ENCODE data around the gene RGL2.
"Not testable (repeated sequence)": the region's sequence is repeated elsewhere in the genome, so short reads cannot be mapped to it uniquely, and the experiment has no call there.

Gene RGL2

DNA sequence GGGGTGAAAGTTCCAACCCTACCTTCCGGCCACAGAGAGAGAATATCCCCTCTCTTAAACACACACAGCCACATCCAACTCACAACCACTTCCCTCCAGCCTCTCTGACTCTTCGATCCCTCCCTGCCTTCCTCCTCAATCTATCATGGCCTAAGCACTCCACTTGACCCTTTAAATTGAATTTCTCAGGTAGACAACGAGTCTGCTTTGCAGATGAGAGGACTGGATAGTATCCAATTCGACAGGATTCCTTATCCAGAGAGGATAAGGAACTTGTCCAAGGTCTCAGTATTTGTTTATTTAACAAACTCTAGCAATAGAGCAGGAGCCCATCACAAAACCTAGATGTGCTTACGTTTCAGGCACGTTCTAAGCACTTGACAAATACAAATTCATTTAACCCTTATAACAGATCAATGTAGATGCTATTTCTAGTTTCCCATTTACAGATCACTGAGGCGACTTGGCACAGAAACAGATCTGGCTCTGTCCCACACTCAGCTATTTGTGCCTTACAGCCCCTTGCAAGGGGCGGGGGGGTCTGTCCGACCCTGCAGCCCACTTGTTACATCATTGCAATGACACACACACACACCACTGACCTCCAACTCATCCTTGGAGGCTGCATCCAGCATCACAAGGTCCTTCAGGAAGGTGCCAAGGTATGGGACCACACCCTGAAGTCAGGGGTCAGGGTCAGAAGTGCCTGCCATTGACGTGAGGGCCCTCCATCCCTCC, 4.5 kb downstream of the RGL2 start:
- no peak for DNase-seq (ENCODE audit: low read depth)

DNA sequence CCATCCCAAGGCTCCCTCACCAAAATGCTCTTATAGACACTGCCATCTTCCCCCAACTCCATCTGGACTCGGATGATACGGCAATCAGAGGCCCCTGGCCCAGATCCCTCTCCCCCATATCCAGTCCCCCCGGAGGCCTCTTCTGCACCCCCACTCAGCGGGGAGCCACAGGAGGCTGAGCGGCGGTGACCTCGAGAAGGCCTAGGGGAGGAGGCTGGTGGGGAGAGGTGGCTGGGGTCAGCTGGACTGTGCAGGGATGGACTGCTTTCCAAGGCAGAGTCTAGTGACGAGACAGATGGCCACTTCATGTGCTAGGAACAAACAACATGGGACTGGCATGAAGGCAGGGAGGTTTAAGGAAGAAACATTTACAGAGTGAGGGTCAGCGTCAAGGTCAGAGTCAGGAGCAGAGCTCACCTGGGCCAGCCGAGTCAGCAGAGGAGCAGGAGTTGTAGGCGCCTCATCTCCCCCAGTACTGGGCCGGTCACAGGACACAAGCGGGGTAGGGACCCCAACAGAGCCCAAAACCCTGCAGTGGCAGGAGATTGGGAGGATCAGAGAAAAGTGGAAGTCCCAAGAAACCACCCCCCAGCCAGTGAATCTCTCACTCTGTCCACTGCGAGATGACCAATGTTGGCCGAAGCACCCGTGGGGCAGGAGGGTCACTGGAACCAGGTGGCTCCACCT, 5.6 kb downstream of the RGL2 start:
- no peak for DNase-seq (ENCODE audit: low read depth)

DNA sequence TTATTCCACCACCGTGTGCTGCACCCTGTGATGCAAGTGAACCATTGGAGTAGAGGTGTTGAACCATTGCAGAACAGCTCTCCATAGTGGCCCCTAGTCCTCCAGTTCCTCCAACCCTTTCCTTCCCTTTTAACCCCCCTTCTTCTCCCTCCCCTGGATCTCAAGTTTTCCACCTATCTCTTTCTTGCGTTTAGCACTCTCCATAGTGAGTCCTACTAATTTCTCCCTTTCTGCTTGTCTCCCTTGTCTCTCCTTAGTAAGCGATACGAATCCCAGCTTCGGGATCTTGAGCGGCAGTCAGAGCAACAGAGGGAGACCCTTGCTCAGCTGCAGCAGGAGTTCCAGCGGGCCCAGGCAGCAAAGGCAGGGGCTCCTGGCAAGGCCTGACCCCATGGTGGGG, 8.3 kb downstream of the RGL2 start:
- DNase-seq (ENCODE audit: low read depth) = no peak

DNA sequence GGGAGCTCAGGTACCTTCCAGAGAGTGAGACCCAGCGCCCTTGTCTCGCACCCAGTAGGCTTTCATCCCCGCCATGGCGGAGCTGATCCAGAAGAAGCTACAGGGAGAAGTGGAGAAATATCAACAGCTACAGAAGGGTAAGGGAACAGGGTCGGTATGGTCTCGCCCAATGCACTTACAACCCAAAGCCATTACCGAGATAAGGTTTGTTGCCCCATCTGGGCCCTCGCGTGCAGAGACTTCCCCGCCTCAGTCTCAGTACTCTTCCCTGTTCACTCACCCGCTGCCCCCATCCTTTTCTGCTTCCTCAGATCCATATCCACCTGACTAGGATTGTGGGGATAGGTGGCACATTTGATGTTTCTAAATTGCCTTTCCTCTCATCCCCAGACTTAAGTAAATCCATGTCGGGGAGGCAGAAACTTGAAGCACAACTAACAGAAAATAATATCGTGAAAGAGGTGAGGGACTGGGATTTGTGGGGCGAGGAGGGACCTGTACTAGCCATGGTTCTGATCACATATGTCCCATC, 8.9 kb downstream of the RGL2 start:
- no peak for DNase-seq (ENCODE audit: low read depth)

DNA sequence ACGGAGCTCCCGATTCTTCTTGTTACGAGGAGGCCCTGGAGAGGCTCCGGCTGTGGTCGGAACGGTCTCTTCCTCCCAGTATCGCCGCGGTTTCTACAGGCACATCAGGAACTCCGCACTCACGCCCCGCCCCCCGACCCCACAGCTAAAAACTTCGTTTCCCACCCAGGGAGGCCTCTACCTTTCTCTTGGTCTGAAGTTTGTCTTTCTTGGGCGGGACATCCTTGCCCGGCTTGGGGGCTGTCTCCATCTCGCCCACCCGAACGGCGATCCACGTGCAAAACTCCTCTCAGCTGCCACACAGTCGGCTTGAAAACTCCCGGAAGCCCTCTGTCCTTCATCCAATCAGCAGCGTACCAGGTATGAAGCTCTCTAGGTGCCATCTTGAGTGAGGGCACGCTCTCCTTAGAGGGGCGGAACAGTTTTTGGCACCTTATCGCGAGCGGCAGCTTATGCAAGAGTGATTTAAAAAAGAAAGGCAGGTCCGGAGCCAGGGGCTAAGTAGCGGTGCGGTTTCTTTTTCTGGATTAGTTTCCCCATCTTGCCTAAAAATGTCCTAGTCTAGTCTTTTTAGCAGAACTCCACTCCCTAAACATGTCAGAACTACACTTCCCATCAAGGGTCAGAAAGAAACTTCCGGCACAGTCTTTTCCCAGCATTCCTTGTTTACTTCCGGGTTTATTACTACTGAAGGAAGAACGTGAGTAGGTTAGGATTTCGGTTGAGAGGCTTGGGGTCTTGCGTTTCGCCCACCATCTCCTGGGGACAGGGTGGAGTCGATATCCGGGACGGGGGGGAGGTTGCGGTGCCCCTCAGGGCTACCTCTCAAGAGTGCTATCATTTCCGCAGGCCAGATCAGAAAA, 9.6 kb downstream of the RGL2 start, which contains the start of the genes PFDN6 and WDR46:
TSS of gene PFDN6 (plus strand) at position 681 of the 863 bp plus-strand sequence. CDS start 256 bp downstream, outside the sequence.
TSS of gene WDR46 (minus strand) at position 319 of the 863 bp plus-strand sequence. CDS start at position 250, 69 bp downstream.
- DNase-seq (ENCODE audit: low read depth) = peak; percentile 87

DNA sequence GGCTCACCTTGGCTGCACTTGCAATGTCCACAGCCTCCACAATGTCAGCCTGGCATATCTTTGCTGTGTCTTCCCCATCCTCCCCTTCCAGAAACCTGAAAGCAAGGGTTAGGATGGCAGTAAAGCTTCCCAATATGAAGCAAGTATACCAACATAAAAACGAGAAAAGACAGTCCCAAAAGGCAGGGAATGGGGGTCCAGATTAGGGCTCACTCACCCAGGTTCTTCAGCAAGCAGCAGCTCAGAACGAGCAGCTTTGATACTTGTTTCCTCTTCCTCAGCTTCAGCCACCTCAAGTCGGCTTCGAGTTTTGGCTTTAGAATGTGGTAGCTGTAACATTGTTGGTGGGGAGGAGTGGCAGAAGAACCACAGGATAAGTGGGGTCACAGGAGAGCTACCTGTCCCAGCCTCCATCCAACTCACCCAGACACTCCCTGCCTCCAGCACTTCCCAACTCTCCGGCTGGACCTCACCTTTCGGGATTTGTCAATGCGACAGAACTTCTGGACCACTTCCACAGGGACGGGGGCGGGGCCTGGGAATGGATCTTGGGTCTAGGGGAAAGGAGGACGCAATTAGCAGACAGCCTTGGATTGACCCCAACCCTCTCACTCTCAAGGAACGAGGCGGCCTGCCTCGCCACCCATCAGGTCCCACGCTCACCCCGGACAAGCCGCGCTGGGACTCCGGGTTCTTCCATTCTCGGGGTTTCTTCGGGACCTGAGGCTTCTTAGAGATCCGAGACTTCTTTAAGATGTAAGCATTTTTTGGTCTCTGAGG, 10.4 kb downstream of the RGL2 start:
- DNase-seq (ENCODE audit: low read depth) = no peak

DNA sequence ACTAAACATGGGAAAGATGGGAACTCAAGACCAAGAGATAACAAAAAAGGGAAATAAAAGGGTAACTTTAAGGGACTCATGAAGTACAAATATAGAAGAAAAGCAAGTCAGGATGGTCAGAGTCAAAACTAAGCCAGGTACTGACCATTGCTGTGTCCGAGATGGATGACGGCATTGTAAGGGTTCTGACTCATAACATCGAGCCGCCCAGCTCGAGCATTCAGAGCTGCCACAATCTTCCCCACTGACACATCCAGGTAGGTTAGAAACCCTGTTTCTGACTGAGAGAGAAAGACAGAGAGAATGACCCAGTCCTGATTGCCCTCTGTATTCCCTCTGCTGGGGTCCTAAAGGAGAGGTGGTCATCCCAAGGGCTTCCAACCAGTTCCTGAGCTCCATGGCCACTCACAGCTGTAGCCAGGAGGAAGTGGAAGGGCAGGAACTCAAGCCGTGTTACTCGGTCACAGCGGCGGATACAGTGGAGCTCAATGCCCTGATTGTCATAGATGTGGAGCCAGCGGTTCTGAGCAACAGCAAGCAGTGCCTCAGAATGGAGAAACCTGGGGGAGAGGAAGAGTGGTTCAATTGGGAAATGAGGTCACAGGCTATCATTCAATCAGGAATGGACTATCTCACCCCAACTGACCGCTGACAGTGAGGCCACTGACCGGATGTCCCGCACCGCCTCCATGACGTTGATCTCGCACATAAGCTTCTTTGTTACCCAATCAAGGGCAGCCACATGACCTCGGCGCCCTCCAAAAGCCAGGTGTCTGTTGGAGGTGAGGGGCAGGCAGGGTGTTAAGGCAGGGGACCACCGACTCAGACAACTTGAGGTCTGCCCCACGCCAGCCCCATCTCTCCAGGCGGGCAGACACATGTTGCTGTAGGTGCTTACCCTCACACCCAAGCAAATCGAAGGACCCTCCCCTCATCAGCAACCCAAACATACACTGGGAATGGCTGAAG, 11.5 kb downstream of the RGL2 start:
- no peak for DNase-seq (ENCODE audit: low read depth)

DNA sequence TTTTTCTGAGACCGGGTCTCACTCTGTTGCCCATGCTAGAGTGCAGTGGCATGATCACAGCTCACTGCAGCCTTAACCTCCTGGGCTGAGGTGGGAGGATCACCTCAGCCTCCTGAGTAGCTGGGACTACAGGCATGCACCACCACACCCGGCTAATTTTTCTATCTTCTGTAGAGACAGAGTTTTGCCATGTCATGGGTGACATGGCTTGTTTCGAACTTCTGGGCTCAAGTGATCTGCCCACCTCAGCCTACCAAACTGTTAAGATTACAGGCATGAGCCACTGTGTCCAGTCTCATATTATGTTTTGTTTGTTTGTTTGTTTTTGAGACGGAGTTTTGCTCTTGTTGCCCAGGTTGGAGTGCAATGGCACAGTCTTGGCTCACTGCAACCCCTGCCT, 13.5 kb downstream of the RGL2 start:
- not testable (repeated sequence) for DNase-seq (ENCODE audit: low read depth)

DNA sequence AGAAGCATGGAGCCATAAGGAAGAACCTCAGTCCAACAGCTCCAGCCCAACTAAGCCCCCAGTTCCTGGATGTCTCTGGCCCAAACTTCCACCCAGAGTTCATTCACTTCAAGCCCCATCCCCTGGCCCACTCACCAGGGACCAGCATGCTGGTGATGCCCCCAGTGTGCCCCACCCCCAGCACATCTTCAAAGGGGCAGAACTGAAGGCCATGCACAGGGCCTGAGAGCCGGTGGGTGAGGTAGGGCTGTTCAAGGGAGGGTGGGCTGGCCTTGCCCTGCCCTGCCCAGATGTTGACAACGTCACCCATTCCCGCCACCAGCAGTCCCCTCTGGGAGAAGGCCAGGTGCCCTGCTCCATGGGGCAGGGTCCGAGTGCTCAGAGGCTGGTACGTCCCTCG, 18.2 kb downstream of the RGL2 start:
- no peak for DNase-seq (ENCODE audit: low read depth)

DNA sequence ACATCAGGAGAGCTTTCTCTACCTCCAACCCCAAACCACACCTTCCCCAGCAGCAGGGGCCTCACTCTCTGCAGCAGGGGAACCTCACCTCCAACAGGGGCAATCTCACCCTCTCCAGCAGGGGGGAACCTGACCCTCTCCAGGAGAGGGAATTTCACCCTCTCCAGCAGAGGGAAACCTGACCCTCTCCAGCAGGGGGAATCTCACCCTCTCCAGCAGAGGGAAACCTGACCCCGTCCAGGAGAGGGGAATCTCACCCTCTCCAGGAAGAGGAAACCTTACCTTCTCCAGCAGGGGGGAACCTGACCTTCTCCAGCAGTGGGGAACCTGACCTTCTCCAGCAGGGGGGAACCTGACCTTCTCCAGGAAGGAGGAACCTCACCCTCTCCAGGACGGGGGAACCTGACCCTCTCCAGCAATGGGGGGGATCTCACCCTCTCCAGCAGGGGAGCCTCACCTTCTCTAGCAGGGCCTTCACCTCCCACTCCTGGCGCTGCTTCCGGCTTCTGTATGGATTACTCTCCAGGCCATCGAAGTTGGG, 18.7 kb downstream of the RGL2 start:
- DNase-seq (ENCODE audit: low read depth) = no peak

DNA sequence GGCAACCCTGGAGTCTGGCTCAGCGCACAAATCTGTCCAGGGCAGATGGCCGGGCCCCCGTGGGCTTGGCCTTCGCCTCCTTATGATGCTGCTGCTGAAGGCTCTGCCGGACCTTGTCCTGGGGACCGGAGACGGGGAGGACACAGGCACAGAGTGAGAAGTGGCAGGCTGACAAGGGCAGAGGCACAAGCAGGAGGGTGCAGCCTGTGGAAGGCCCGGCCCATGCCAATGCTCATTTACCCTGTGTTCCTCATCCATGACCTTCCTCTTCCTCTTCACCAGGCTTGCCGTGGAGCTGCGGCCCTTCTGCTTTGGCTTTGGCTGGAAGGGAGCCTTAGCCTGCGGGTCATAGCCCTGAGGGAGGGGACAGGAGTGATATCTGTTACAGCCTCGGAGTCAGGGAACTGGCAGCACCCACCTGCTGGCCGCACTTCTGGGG, 19.5 kb downstream of the RGL2 start:
- no peak for DNase-seq (ENCODE audit: low read depth)

DNA sequence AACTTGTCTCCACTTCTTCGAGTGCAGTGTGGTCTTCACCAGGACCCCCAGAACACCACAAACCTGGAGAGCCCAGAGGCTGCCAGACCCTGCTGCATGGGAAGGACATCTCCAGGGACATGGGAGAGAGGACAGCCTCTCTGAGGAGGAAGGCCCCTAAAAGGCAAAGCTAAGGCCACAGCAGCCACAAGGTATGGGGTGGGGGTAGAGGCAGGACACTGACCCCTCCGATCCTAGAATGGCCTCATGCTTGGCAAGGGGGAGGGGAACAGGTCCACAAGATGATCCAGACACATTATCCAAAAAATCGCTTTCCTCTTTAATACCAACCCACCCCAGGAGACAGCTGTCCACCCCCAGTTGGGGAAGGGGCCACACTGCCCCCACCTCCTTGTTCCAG, 19.9 kb downstream of the RGL2 start:
- DNase-seq (ENCODE audit: low read depth) = no peak

DNA sequence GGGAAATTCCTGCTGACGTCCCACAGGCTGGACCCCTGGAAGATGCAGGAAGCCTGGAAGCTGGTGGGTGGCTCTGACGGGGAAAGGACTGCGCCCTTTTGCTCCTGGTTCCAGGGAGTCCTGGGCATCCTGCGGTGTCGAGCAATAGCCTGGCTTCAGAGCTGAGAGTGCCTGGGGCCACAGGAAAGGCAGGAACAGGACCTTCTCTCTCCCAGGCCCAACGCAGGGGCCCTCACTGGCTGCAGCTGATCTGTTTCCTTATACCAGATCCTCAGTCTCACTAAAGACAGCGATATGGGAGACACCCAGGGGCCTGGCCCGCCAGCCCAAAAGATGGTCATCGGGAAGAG, 20.4 kb downstream of the RGL2 start:
- DNase-seq (ENCODE audit: low read depth) = no peak

DNA sequence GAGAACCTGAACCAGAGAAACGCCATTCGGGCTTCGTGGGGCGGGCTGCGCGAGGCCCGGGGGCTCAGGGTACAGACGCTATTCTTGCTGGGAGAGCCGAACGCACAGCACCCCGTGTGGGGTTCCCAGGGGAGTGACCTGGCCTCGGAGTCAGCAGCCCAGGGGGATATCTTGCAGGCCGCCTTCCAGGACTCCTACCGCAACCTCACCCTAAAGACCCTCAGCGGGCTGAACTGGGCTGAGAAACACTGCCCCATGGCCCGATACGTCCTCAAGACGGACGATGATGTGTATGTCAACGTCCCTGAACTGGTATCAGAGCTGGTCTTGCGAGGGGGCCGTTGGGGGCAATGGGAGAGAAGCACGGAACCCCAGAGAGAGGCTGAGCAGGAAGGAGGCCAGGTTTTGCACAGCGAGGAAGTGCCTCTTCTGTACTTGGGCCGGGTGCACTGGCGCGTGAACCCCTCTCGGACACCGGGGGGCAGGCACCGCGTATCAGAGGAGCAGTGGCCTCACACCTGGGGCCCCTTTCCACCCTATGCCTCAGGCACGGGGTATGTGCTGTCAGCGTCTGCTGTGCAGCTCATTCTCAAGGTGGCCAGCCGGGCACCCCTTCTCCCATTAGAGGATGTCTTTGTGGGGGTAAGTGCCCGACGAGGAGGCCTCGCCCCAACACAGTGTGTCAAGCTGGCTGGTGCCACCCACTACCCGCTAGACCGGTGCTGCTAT, 20.9 kb downstream of the RGL2 start:
- no peak for DNase-seq (ENCODE audit: low read depth)

DNA sequence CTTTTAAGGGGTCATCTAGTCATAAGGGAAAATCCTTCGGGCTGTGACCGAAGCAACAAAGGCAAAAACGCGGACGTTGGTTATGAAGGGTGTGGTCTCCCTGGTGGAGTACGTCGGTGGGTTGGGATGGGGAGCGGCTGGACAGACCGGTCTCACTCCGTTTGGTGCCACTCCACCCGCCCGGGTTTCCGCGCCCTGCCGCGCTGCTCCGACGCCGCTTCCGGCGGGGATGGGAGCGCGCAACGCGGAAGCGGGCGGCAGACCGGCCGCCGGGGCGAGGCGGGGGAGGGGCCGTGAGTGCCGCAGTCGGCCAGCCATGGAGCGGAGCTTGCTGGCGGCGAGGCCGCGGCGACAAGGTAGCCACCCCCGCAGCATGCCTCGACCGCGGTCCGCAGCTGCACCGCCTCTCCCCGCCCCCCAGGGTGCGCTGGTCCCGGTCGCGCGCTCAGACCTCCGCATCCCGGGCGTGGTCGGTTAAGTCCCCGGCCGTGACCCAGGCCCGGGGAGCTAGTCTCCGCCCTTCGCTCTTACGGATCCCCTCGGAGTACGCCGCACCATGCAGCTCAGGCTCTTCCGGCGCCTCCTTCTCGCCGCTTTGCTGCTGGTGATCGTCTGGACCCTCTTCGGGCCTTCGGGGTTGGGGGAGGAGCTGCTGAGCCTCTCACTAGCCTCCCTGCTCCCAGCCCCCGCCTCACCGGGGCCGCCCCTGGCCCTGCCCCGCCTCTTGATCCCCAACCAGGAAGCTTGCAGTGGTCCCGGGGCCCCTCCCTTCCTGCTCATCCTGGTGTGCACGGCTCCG, 21.7 kb downstream of the RGL2 start, which contains the start of gene B3GALT4:
TSS of gene B3GALT4 (plus strand) at position 260 of the 799 bp plus-strand sequence. CDS start at position 557, 297 bp downstream.
- DNase-seq (ENCODE audit: low read depth) = no peak

DNA sequence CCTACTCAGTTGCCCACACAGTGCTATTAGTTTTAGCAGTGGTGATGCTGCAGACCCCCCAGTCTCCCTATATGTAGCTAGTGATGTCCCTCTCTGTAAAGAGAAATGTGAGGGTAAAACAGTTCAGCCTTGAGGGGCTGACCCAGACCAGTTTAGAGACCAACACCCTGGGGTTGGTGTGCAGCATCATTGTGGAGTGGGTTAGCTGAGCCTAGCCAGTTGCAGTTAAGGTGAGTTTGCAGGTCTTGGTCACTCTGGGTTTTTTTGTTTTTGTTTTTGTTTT, 22.2 kb downstream of the RGL2 start:
- no peak for DNase-seq (ENCODE audit: low read depth)

DNA sequence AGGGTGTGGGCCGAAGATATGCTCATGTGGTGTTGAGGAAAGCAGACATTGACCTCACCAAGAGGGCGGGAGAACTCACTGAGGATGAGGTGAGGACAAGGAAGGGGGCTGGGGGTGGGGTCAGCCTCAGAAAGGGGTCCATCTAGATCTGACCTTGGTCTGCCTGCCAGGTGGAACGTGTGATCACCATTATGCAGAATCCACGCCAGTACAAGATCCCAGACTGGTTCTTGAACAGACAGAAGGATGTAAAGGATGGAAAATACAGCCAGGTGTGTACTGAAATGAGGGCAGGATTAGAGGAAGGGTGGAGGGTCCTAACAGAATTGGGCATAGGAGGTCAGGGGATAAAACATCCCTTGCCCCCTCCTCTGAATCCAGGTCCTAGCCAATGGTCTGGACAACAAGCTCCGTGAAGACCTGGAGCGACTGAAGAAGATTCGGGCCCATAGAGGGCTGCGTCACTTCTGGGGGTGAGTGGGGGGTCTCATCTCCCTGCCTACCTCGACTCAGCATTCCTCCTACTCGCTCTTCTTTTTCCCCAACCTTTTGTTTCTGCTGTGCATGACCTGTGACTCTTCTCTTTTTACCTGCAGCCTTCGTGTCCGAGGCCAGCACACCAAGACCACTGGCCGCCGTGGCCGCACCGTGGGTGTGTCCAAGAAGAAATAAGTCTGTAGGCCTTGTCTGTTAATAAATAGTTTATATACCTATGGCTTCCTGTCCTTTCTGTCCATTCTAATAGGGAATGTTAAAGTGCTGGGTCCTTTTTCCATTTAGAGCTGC, 22.8 kb downstream of the RGL2 start:
- not testable (repeated sequence) for DNase-seq (ENCODE audit: low read depth)
